OCI-LY1 (cell line): ENCODE data around the gene PUS10.

Source experiments
- EZH2 ChIP-seq: fragments of 200-600 bp; sonication (generic), shearing (Covaris generic); IDR thresholded peaks from 2 replicates; pipeline ENCODE4 v1.8.0; 2017; ENCODE audit warnings: borderline replicate concordance, mixed run types, mild to moderate bottlenecking, antibody characterized with exemption, low read length, moderate library complexity, mixed read lengths
- TF ChIP-seq, protein P1 (sequence below): fragments of 200-600 bp; sonication (generic), shearing (Covaris generic); IDR thresholded peaks from 2 replicates; pipeline ENCODE4 v1.5.1; 2017; ENCODE audit warnings: mild to moderate bottlenecking, antibody characterized with exemption, low read length, moderate library complexity, mixed read lengths

DNA sequence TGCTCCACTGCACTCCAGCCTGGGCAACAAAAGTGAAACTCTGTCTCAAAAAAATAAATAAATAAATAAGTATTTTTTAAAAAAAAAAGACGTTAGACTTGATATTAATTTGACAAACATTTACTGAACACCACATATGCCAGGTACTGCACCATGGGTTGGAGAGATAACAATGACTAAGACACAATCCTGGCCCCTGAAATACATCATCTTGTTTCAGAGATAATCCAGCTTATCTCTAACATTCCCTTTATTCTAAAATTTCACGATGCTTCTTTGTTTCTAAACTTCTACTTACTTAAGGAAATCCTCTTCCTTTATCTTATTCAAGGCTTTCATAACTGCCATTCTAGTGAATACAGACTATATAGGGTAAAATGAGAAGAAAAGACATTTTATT lies 55.5 kb downstream of the PUS10 start:
- TF ChIP-seq, protein P1, sequence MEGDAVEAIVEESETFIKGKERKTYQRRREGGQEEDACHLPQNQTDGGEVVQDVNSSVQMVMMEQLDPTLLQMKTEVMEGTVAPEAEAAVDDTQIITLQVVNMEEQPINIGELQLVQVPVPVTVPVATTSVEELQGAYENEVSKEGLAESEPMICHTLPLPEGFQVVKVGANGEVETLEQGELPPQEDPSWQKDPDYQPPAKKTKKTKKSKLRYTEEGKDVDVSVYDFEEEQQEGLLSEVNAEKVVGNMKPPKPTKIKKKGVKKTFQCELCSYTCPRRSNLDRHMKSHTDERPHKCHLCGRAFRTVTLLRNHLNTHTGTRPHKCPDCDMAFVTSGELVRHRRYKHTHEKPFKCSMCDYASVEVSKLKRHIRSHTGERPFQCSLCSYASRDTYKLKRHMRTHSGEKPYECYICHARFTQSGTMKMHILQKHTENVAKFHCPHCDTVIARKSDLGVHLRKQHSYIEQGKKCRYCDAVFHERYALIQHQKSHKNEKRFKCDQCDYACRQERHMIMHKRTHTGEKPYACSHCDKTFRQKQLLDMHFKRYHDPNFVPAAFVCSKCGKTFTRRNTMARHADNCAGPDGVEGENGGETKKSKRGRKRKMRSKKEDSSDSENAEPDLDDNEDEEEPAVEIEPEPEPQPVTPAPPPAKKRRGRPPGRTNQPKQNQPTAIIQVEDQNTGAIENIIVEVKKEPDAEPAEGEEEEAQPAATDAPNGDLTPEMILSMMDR, result no peak
- no peak for TF ChIP-seq EZH2
